GM19193 (cell line): ENCODE results near the gene FBXL14.

Source experiments
- POLR2A ChIP-seq: IDR thresholded peaks from 4 replicates; pipeline ENCODE4 v1.6.1; 2011; ENCODE audit not compliant: insufficient read depth, insufficient read length; ENCODE audit errors: extremely low read depth

The FBXL14 gene

GRCh38 chr12:1573960-1574864, 20.2 kb downstream of the FBXL14 start:
- TF ChIP-seq POLR2A = no peak

DNA sequence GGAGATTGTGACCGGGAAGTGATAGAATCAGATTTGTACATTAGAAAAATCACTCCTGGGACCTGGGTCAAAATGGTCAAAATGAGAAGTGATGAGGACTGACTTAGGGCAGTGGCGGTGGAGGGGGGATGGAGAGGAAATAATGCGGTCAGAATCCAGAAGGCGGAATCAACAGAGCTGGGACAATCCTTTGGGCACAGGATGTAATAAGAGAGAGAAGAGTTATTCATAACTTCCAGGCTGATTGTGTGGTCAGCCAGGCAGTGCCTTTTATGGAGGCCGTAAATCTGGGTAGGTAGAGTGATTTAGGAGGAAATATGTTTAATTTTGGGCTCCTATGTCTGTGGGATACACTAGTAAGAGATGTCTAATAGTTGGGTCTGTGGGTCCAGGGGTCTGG, 21.6 kb downstream of the FBXL14 start:
- no peak for TF ChIP-seq POLR2A

DNA sequence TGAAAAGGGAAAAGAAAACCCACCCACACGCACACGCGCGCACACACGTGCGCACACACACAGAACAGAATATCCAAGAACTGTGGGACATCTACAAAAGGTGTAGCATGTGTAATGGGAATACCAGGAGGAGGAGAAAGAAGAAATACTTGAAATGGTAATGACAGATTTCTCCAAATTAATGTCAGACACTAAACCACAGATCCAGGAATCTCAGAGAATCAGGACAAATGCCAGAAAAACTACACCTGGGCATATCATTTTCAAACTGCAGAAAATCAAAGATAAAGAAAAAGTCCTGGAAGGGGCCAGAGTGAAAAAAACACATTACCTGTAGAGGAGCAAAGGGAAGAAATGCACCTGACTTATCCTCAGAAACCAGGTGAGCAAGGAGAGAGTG, 26.5 kb downstream of the FBXL14 start:
- TF ChIP-seq POLR2A = no peak

GRCh38 chr12:1566449-1567135, 27.8 kb downstream of the FBXL14 start:
- no peak for TF ChIP-seq POLR2A

DNA sequence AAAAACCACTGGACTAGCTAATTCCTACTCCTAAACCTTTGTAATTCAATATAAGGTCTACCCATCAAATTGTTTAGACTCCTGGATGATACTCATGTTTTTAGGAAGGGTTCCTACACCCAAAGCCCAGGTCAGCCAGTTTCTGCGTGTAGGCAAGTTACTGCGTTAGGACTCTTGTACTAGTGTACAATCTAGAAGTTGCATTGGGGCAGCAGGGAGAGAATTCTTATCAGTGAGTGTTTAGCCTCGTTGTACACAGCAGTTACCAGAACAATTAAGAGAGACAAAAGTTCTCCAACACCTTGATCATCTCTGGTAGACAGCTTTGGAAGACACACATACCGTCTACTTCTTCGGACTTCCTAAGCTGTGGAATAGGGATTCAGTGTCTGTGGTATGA, 29.2 kb downstream of the FBXL14 start:
- no peak for TF ChIP-seq POLR2A

DNA sequence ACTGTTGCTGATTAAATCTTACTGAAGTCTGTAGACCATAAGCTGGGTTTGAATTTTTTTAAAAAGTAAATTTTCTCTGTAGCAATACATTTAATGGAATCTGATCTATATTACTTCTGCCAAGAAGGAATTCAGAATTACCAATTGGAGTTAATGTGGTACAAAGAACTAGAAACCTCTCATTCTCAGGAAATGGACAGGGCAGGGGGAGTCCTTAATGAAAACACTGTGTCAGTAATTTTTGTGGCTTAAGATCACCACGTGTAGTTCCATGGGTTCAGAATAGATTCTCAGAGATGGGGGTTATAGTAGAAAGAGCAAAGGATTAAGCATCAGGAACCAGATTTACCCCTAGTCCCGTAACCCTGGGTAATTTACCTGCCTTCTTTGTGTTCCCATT, 30.3 kb downstream of the FBXL14 start:
- no peak for TF ChIP-seq POLR2A

DNA sequence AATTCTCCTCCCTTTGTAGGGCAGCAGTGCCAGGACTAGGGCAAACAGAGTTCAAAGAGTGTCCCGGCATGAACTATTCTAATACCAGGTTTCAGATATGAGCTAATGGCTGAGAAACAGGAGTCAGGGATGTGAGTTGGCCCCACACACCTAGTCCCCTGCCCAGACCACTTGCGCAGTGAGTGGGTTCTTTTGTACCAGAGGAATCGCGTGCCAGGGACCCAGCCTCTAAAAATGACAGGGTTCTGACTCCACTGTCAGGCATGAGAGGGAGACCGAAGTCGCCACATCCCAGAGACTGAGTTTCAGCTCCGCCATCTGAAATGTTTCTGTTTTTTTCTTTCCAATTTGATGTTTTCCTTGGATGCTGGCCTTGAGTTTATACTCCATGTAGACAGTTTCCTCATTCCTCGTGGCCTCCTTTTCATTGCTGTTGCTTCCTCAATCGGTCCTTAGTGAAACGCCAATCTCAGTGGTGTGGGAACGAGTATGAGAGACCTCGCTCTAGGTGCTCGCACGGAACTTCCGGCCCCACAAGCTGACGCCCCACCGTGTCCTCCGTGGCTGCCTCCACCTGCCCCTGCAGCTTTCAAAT, 31.5 kb downstream of the FBXL14 start:
- no peak for TF ChIP-seq POLR2A

DNA sequence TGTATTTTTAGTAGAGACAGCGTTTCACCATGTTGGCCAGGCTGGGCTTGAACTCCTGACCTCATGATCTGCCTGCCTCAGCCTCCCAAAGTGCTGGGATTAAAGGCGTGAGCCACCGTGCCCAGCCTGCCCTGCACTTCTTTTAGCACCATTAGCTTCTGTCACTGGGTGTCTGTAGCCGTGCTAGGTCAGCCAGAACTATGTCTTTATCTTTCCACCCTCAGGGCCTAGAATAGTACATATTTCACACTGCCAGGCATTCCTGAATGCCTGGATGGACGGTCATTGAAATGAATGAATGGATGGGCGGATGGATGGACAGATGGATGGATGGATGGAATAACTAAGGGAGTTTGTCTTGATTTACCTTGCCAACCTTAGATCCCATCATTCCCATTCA, 33.7 kb downstream of the FBXL14 start:
- TF ChIP-seq POLR2A = no peak

GRCh38 chr12:1559676-1560091, 34.7 kb downstream of the FBXL14 start:
- TF ChIP-seq POLR2A = no peak

- TF ChIP-seq POLR2A = peak; percentile 49
Observed at GRCh38 chr12:1553987-1554982, 40.1 kb downstream of the FBXL14 start.

GRCh38 chr12:1553536-1553935, 40.8 kb downstream of the FBXL14 start:
- TF ChIP-seq POLR2A = no peak

DNA sequence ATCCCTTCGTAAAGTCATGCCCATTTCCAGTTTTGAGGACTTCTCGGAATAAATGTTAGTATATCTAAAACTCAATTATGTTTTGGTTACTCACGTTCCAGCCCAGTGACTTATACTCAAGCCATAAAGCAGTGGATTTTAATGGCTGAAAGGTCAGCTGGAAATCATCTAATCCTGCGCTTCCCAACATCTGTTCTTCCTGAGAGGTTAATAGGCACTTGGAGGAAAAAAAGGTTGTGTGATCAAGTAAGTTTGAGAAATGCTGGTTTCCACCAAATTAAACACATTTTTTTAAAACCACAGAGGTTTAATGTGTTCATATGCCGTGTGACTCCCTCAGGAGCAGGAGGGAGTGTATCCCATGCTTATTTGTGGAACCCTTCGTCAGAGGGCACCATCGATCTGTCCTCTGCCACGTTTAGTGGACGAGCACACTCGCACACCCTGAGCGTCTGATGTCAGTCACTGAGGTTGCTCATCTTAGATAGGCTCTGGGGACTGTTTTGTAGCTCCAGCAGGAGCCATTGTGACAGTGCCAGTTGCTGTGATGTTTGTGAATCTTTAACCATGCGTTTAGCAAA, 41.4 kb downstream of the FBXL14 start:
- no peak for TF ChIP-seq POLR2A

DNA sequence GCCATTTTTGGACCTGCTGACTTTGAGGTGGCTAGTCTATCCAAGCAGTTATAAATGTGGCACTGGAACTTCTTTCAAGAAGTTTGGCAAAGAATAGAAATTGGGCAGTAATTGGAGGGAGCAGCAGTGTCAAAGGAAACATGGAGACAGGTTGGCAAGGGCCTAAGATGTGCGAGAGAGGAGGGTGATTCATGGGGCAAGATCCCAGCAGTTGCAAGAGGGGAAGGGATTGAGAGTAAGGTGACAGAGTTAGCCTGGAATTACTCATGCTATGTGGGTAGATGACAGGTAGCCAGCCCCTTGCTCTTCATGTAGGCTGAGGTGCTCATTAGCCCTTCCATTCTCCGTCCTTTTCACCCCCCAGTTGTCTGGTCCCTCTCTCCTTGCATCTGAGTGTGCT, 42.2 kb downstream of the FBXL14 start:
- no peak for TF ChIP-seq POLR2A

DNA sequence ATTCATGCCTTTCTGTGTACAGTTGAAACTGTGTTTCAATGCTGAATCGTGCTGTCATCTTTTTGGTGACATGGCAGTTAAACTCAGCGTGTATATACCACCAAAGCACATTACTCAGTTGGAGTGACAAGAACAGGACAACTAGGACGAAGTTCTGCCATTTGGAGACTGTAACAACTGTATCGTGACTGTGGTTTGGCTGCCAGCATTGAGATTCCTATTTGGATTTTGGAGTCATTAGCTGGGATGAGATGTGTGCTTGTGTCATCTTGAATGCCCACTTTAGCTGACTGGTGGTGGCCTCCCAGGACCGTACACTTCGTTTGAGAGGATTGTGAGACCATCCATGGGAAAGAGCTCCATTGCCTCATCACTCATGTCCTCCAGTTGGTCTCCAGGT, 42.9 kb downstream of the FBXL14 start:
- TF ChIP-seq POLR2A = no peak
